Measurements from ENCODE around the gene ETV6. TPM values are rescaled to one million over a fixed set of nuclear protein-coding genes. Genes with fewer than 3 reads are reported as not detected.

The ETV6 gene
- total RNA-seq, 1 donor from 2014 or later: 16.9 TPM

GRCh38 chr12:11865824-11866223 is 216.3 kb downstream of the ETV6 start:
- no peak overlapping the region for H3K27ac ChIP-seq (replicated peaks)
- intact Hi-C loops (cut with micrococcal nuclease): no loop called here

DNA sequence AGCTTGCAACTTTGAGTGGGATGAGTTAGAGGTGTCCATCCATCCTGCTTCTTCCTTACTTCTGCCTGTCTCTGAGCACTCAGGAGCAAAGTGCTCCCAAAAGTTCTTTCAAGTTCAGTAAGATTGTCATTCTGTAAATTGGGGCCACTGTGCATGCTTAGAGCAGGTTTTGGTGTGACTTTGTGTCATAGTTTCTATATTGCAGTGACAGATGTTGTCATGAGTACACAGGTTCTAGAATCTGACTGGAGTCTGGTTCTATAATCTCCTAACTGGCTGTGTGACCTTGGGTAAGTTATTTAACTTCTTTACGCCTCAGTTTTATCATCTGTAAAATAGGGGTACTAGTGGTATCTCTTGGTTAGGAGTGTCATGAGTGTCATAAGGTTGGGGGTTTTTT is 218.6 kb downstream of the ETV6 start:
- no peak overlapping the region for H3K4me3 ChIP-seq
- H3K9me3 ChIP-seq (replicated peaks): peaks cover 18% of the 10 kb centered on the region
- H3K4me1 ChIP-seq: peaks cover 17% of the 10 kb centered on the region
- no peaks in the 10 kb centered on the region for H3K27me3 ChIP-seq (ENCODE audit: low read depth)
- H3K36me3 ChIP-seq: peaks cover 41% of the 10 kb centered on the region
- no peak overlapping the region for H3K27ac ChIP-seq (replicated peaks)
- intact Hi-C loops (cut with micrococcal nuclease): no loop called here
- DNase-seq: no peak
- TF ChIP-seq, protein P1, sequence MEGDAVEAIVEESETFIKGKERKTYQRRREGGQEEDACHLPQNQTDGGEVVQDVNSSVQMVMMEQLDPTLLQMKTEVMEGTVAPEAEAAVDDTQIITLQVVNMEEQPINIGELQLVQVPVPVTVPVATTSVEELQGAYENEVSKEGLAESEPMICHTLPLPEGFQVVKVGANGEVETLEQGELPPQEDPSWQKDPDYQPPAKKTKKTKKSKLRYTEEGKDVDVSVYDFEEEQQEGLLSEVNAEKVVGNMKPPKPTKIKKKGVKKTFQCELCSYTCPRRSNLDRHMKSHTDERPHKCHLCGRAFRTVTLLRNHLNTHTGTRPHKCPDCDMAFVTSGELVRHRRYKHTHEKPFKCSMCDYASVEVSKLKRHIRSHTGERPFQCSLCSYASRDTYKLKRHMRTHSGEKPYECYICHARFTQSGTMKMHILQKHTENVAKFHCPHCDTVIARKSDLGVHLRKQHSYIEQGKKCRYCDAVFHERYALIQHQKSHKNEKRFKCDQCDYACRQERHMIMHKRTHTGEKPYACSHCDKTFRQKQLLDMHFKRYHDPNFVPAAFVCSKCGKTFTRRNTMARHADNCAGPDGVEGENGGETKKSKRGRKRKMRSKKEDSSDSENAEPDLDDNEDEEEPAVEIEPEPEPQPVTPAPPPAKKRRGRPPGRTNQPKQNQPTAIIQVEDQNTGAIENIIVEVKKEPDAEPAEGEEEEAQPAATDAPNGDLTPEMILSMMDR (IDR thresholded peaks at IDR 0.05; ENCODE audit: borderline replicate concordance): no peak

More at GRCh38 chr12:11865824-11866223, 216.3 kb downstream of the ETV6 start:
- H3K4me3 ChIP-seq: no peak overlapping the region
- peaks cover 18% of the 10 kb centered on the region for H3K9me3 ChIP-seq (replicated peaks)
- peaks cover 29% of the 10 kb centered on the region for H3K36me3 ChIP-seq
- H3K27me3 ChIP-seq (ENCODE audit: low read depth): no peaks in the 10 kb centered on the region
- no peak for DNase-seq
- peaks cover 39% of the 10 kb centered on the region for H3K4me1 ChIP-seq
- TF ChIP-seq, protein P1 (IDR thresholded peaks at IDR 0.05; ENCODE audit: borderline replicate concordance): no peak

DNA sequence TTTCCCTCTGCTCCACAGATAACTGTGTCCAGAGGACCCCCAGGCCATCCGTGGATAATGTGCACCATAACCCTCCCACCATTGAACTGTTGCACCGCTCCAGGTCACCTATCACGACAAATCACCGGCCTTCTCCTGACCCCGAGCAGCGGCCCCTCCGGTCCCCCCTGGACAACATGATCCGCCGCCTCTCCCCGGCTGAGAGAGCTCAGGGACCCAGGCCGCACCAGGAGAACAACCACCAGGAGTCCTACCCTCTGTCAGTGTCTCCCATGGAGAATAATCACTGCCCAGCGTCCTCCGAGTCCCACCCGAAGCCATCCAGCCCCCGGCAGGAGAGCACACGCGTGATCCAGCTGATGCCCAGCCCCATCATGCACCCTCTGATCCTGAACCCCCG is 219.9 kb downstream of the ETV6 start:
- DNase-seq: no peak
- TF ChIP-seq, protein P1 (IDR thresholded peaks at IDR 0.05; ENCODE audit: borderline replicate concordance): no peak
- intact Hi-C loops (cut with micrococcal nuclease): no loop called here
- H3K4me1 ChIP-seq: peaks cover 3% of the 10 kb centered on the region
- H3K4me3 ChIP-seq: no peak overlapping the region
- H3K27ac ChIP-seq (replicated peaks): no peak overlapping the region
- no peaks in the 10 kb centered on the region for H3K27me3 ChIP-seq (ENCODE audit: low read depth)
- H3K36me3 ChIP-seq: peaks cover 41% of the 10 kb centered on the region
- H3K9me3 ChIP-seq (replicated peaks): peaks cover 18% of the 10 kb centered on the region

DNA sequence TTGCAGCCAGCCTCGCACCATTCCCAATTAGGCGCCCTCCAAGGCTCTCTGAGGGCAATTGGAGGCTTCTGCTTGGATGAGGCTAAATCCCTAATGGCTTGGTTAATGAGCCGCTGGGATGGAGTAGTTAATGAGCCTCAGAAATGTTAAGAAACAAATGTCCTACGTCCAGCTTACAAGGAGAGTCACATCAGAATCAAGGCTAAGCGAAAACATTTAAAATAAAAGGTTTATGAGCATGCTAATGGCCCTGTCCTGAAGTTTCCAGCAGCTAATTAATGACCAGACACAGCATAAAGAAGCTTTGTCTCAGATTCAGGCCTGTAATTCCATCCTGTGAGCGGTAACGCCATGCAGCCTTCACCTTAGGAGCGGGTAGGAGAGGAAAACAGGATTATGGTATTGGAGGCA is 220.6 kb downstream of the ETV6 start:
- DNase-seq: no peak
- no peak overlapping the region for H3K27ac ChIP-seq (replicated peaks)
- H3K4me3 ChIP-seq: no peak overlapping the region
- peaks cover under 1% of the 10 kb centered on the region for H3K4me1 ChIP-seq
- intact Hi-C loops (cut with micrococcal nuclease): no loop called here
- H3K9me3 ChIP-seq (replicated peaks): peaks cover 18% of the 10 kb centered on the region
- no peaks in the 10 kb centered on the region for H3K27me3 ChIP-seq (ENCODE audit: low read depth)
- peaks cover 41% of the 10 kb centered on the region for H3K36me3 ChIP-seq
- TF ChIP-seq, protein P1 (IDR thresholded peaks at IDR 0.05; ENCODE audit: borderline replicate concordance): no peak

GRCh38 chr12:11872055-11872454 is 222.6 kb downstream of the ETV6 start:
- TF ChIP-seq, protein P1 (IDR thresholded peaks at IDR 0.05; ENCODE audit: borderline replicate concordance): no peak
- H3K9me3 ChIP-seq (replicated peaks): peaks cover under 1% of the 10 kb centered on the region
- intact Hi-C loops (cut with micrococcal nuclease): no loop called here
- DNase-seq: no peak
- H3K36me3 ChIP-seq: peaks cover 28% of the 10 kb centered on the region
- no peak overlapping the region for H3K27ac ChIP-seq (replicated peaks)
- no peaks in the 10 kb centered on the region for H3K27me3 ChIP-seq (ENCODE audit: low read depth)
- H3K4me1 ChIP-seq: peaks cover 21% of the 10 kb centered on the region
- no peak overlapping the region for H3K4me3 ChIP-seq

All from left ventricle myocardium inferior (tissue), 1 donor.